B cell (primary cell): ENCODE data around the gene RTP1.

Source experiments
- EZH2 ChIP-seq: IDR thresholded peaks from 2 replicates; pipeline ENCODE4 v1.6.1; 2012; ENCODE audit warnings: borderline replicate concordance, low read depth, mild to moderate bottlenecking, moderate library complexity, low read length; ENCODE audit not compliant: insufficient read depth, poor library complexity, severe bottlenecking
- TF ChIP-seq, protein P1 (sequence below): fragments of 200-600 bp; IDR thresholded peaks from one replicate; pipeline ENCODE4 v1.8.0; 2022; ENCODE audit warnings: antibody characterized with exemption, mild to moderate bottlenecking

DNA sequence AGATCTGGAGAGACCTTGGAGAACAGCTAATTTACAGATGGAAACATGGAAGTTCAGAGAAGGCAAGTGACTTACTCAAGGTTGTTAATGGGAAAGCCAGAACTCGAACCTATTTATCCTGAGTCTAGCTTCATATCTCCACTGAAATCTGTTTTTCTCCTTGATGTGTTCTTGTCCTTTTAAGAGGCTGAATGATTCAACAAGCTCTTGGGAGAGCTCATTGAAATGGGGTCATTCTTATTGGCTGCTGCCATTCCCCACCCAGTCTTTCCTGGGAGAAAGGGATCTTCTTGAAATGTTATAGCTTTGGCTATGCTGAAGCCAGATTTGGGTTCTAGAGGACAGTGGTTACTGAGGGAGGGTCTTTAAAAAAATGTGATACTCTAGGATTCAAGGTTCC, 41.0 kb downstream of the RTP1 start:
- TF ChIP-seq, protein P1, sequence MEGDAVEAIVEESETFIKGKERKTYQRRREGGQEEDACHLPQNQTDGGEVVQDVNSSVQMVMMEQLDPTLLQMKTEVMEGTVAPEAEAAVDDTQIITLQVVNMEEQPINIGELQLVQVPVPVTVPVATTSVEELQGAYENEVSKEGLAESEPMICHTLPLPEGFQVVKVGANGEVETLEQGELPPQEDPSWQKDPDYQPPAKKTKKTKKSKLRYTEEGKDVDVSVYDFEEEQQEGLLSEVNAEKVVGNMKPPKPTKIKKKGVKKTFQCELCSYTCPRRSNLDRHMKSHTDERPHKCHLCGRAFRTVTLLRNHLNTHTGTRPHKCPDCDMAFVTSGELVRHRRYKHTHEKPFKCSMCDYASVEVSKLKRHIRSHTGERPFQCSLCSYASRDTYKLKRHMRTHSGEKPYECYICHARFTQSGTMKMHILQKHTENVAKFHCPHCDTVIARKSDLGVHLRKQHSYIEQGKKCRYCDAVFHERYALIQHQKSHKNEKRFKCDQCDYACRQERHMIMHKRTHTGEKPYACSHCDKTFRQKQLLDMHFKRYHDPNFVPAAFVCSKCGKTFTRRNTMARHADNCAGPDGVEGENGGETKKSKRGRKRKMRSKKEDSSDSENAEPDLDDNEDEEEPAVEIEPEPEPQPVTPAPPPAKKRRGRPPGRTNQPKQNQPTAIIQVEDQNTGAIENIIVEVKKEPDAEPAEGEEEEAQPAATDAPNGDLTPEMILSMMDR: no peak
- TF ChIP-seq EZH2: no peak
